ENCODE results near the gene SNORC. TPM values are rescaled to one million over a fixed set of nuclear protein-coding genes. Genes with fewer than 3 reads are reported as not detected.

The SNORC gene
- total and polyA plus RNA-seq, 2 donors (not counting 1 experiment from before 2014, with no cell fraction given): 0.91 to 0.94 TPM

DNA sequence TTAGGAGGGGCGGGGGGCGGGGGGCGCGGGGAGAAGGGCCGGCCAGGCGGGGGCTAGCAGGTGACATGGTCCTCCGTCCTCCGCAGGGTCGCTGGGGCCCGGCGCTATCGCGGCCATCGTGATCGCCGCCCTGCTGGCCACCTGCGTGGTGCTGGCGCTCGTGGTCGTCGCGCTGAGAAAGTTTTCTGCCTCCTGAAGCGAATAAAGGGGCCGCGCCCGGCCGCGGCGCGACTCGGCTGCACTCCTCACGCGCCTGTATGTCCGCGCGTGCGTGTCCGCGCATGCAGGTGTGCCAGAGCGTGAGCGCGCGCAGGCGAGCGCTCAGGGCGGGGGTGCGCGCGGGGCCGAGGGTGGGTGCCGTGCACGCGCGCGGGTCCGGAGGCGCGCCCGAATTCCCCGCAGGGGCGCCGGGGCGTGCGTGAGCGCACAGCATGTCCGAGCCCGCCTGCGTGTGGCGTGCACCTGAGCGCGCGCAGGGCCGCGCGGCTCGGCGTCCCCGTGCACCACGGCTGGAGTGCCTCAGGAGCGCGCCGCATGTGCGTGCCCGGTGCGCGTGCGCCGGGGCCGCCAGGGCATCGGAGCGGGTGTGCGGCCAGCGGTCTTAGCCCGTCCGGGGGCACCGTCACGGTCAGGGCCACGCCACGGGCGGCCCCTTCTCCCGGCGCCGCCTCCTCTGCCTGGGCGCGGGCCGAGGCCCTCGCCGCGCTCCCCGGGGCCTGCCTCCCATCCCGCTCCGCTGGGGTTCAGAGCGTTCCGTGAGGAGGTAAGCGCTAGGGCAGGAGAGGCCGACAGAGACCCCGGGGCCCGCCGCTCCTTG lies 6.3 kb downstream of the SNORC start:
- ChIA-PET CTCF (no interaction called here), POLR2A (no interaction called here)
- Histone ChIP-seq H3K4me3 (ENCODE audit: control extremely low read depth in 1 of 5, extremely low read depth in 1 of 5, insufficient read depth in 1 of 5, low read depth in 2 of 5, low read length in 4 of 5) (peak overlapping the region in 3 of 5 experiments; percentile 41 to 55 (median 53)), H3K36me3 (replicated peaks in 1 of 2; ENCODE audit: control extremely low read depth in 1 of 2, control insufficient read depth in 1 of 2, extremely low read depth in 1 of 2, insufficient read depth in 2 of 2, low read length in 1 of 2) (no peaks in the 10 kb centered on the region), H2AFZ (ENCODE audit: insufficient read depth, low read depth, low read length, poor library complexity, severe bottlenecking) (peak overlapping the region; percentile 54), H3K9ac (ENCODE audit: low read length) (peak overlapping the region; percentile 49), H3K9me3 (ENCODE audit: control extremely low read depth in 1 of 3, control insufficient read depth in 2 of 3, insufficient read depth in 1 of 3, low read length in 2 of 3) (peaks cover 0 to 5% (median 0%) of the 10 kb centered on the region in 3 donors), H3K4me2 (replicated peaks; ENCODE audit: low read depth, low read length, poor library complexity, severe bottlenecking) (peak overlapping the region; percentile 87), H3K4me1 (ENCODE audit: control insufficient read depth in 2 of 2, insufficient read depth in 2 of 2, low read length in 2 of 2) (peaks cover 11 to 20% of the 10 kb centered on the region in 2 donors), H3K27me3 (replicated peaks in 1 of 4; ENCODE audit: control extremely low read depth in 1 of 4, control insufficient read depth in 3 of 4, insufficient read depth in 4 of 4, low read length in 3 of 4) (peaks cover 0 to 24% (median 7%) of the 10 kb centered on the region in 4 experiments), H4K20me1 (ENCODE audit: control insufficient read depth, insufficient read depth, low read length, poor library complexity, severe bottlenecking) (no peaks in the 10 kb centered on the region), H3K79me2 (ENCODE audit: control insufficient read depth, insufficient read depth, low read length) (no peaks in the 10 kb centered on the region), H3K27ac (ENCODE audit: low read length in 2 of 2) (no peak overlapping the region)
- DNase-seq (peak; percentile 76), ATAC-seq (ENCODE audit: low read depth) (peak; percentile 62)
- Mint-ChIP-seq H3K9me3 (ENCODE audit: insufficient read depth) (no peaks in the 10 kb centered on the region), H3K27ac (no peak overlapping the region), H3K4me1 (peaks cover 15% of the 10 kb centered on the region), H3K27me3 (peaks cover 12% of the 10 kb centered on the region), H3K4me3 (peak overlapping the region; percentile 74)
- WGBS (ENCODE audit: insufficient coverage): 1% methylated on average over 117 of the region's 119 CpGs
- TF ChIP-seq CTCF (IDR thresholded peaks at IDR 0.05) (no peak), EZH2 (IDR thresholded peaks at IDR 0.05; ENCODE audit: borderline replicate concordance, insufficient read depth, low read depth, low read length, poor library complexity, severe bottlenecking) (no peak)
- intact Hi-C loops (cut with micrococcal nuclease): no loop called here

- ATAC-seq (ENCODE audit: low read depth) (no peak), DNase-seq (no peak)
- Histone ChIP-seq H3K9me3 (ENCODE audit: control extremely low read depth in 1 of 3, control insufficient read depth in 2 of 3, insufficient read depth in 1 of 3, low read length in 2 of 3) (peaks cover 0 to 5% (median 0%) of the 10 kb centered on the region in 3 donors), H3K9ac (ENCODE audit: low read length) (peak overlapping the region; percentile 49), H3K79me2 (ENCODE audit: control insufficient read depth, insufficient read depth, low read length) (no peaks in the 10 kb centered on the region), H2AFZ (ENCODE audit: insufficient read depth, low read depth, low read length, poor library complexity, severe bottlenecking) (peak overlapping the region; percentile 54), H4K20me1 (ENCODE audit: control insufficient read depth, insufficient read depth, low read length, poor library complexity, severe bottlenecking) (no peaks in the 10 kb centered on the region), H3K4me1 (ENCODE audit: control insufficient read depth in 2 of 2, insufficient read depth in 2 of 2, low read length in 2 of 2) (peaks cover 11 to 20% of the 10 kb centered on the region in 2 donors), H3K36me3 (replicated peaks in 1 of 2; ENCODE audit: control extremely low read depth in 1 of 2, control insufficient read depth in 1 of 2, extremely low read depth in 1 of 2, insufficient read depth in 2 of 2, low read length in 1 of 2) (no peaks in the 10 kb centered on the region), H3K4me2 (replicated peaks; ENCODE audit: low read depth, low read length, poor library complexity, severe bottlenecking) (peak overlapping the region; percentile 87), H3K27me3 (replicated peaks in 1 of 4; ENCODE audit: control extremely low read depth in 1 of 4, control insufficient read depth in 3 of 4, insufficient read depth in 4 of 4, low read length in 3 of 4) (peaks cover 0 to 24% (median 7%) of the 10 kb centered on the region in 4 experiments), H3K4me3 (ENCODE audit: control extremely low read depth in 1 of 5, extremely low read depth in 1 of 5, insufficient read depth in 1 of 5, low read depth in 2 of 5, low read length in 4 of 5) (peak overlapping the region in 3 of 5 experiments; percentile 41 to 55 (median 53)), H3K27ac (ENCODE audit: low read length in 2 of 2) (no peak overlapping the region)
- WGBS (ENCODE audit: insufficient coverage): 24% methylated on average over 12 of the region's 21 CpGs
- H3K27me3 Mint-ChIP-seq: peaks cover 12% of the 10 kb centered on the region
- peak overlapping the region; percentile 47 for H3K4me3 Mint-ChIP-seq
- H3K27ac Mint-ChIP-seq: no peak overlapping the region
- intact Hi-C loops (cut with micrococcal nuclease): no loop called here
- TF ChIP-seq CTCF (IDR thresholded peaks at IDR 0.05) (no peak), EZH2 (IDR thresholded peaks at IDR 0.05; ENCODE audit: borderline replicate concordance, insufficient read depth, low read depth, low read length, poor library complexity, severe bottlenecking) (no peak)
- ChIA-PET POLR2A (no interaction called here), CTCF (no interaction called here)
- no peaks in the 10 kb centered on the region for H3K9me3 Mint-ChIP-seq (ENCODE audit: insufficient read depth)
- peaks cover 15% of the 10 kb centered on the region for H3K4me1 Mint-ChIP-seq
Observed at GRCh38 chr2:232876978-232877441, 6.9 kb downstream of the SNORC start.
